GM12878 (cell line): Measurements from ENCODE around the gene KIRREL3.

Source experiments
- MXI1 ChIP-seq: fragments of 150-350 bp; IDR thresholded peaks from 2 replicates; pipeline ENCODE4 v1.6.1; 2011; ENCODE audit warnings: low read depth, mild to moderate bottlenecking, inconsistent platforms, low read length, improper control_type of control experiment
- NBN ChIP-seq: fragments of 450-650 bp; IDR thresholded peaks from 2 replicates; pipeline ENCODE4 v1.6.1; 2016
- NFIC ChIP-seq: IDR thresholded peaks from 2 replicates; pipeline ENCODE4 v1.6.1; 2012; ENCODE audit warnings: low read depth, mild to moderate bottlenecking, inconsistent platforms, low read length, moderate library complexity
- NR2C2 ChIP-seq: IDR thresholded peaks from 2 replicates; pipeline ENCODE4 v1.6.1; 2011; ENCODE audit warnings: borderline replicate concordance, low read depth; ENCODE audit not compliant: control insufficient read depth, insufficient read length
- POLR2A ChIP-seq: IDR thresholded peaks from 2 replicates; pipeline ENCODE4 v1.6.1; 2011; ENCODE audit warnings: low read depth, mild to moderate bottlenecking, low read length
- SIN3A ChIP-seq: IDR thresholded peaks from 2 replicates; pipeline ENCODE4 v1.6.1; 2012; ENCODE audit warnings: low read depth, low read length, improper control_type of control experiment
- TAF1 ChIP-seq: IDR thresholded peaks from 2 replicates; pipeline ENCODE4 v1.6.1; 2011; ENCODE audit warnings: mild to moderate bottlenecking, low read depth, low read length, borderline replicate concordance
- TCF12 ChIP-seq: IDR thresholded peaks from 2 replicates; pipeline ENCODE4 v1.6.1; 2011; ENCODE audit warnings: low read depth, mild to moderate bottlenecking, low read length
- ZBTB33 ChIP-seq: fragments of 450-650 bp; IDR thresholded peaks from 2 replicates; pipeline ENCODE4 v1.6.1; 2017; ENCODE audit warnings: mild to moderate bottlenecking

DNA sequence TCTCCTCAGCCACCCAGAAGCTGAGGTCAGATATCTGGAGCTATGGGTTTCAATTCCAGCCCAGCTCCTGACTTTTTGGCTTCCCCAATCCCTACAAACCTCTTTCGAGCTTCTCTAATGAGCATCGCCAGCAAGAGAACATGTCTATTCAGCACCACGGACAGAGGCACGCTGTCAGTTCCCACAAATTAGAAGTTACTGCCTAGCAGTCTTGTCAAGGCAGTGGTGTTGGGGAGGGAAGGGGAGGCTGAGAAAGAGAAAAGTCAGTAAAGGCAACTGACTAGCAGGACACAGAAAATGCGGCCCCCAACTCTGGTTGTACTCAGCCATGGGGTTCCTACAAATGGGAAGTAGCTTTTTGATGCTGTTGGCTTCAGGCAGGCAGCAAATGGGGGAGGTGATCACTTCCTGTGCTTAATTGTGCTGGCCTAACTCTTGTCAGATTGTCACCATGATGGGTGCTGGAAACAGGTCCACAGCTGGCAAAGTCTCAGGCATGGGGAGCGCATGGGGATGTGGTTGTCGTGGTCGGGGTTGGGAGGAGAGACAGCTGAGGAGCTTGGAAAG, 439.2 kb downstream of the KIRREL3 start:
- TF ChIP-seq NFIC (no peak), ZBTB33 (no peak), TAF1 (no peak), POLR2A (no peak), NR2C2 (no peak), NBN (no peak), MXI1 (no peak), SIN3A (no peak), TCF12 (no peak)
